ENCODE results near the gene ARNT2.

ARNT2 gene

GRCh38 chr15:80375968-80376891 lies 28.0 kb upstream of the ARNT2 start:
- H3K9me3 ChIP-seq = no peaks in the 10 kb centered on the region
- TF ChIP-seq CTCF (IDR thresholded peaks at IDR 0.05; ENCODE audit: low read depth, low read length) = no peak
- no peaks in the 10 kb centered on the region for H3K4me1 ChIP-seq
- H3K36me3 ChIP-seq = no peaks in the 10 kb centered on the region
- DNase-seq = no peak
- no peaks in the 10 kb centered on the region; the same call in 1 of the 2 replicates for H3K27me3 ChIP-seq
- no peak overlapping the region for H3K4me3 ChIP-seq (ENCODE audit: low read depth, low read length)

GRCh38 chr15:80379693-80380092 lies 24.5 kb upstream of the ARNT2 start:
- Histone ChIP-seq H3K4me1 (no peaks in the 10 kb centered on the region), H3K4me3 (ENCODE audit: low read depth, low read length) (no peak overlapping the region), H3K9me3 (no peaks in the 10 kb centered on the region), H3K27me3 (no peaks in the 10 kb centered on the region; the same call in 1 of the 2 replicates), H3K36me3 (no peaks in the 10 kb centered on the region)
- DNase-seq = no peak
- TF ChIP-seq CTCF (IDR thresholded peaks at IDR 0.05; ENCODE audit: low read depth, low read length) = no peak

- no peak for TF ChIP-seq CTCF (IDR thresholded peaks at IDR 0.05; ENCODE audit: low read depth, low read length)
- DNase-seq = no peak
- no peaks in the 10 kb centered on the region for H3K4me1 ChIP-seq
- no peaks in the 10 kb centered on the region; the same call in 1 of the 2 replicates for H3K27me3 ChIP-seq
- H3K36me3 ChIP-seq = no peaks in the 10 kb centered on the region
- no peaks in the 10 kb centered on the region for H3K9me3 ChIP-seq
- no peak overlapping the region for H3K4me3 ChIP-seq (ENCODE audit: low read depth, low read length)
These were observed 24.0 kb upstream of the ARNT2 start for GRCh38 chr15:80380154-80380553.

- no peaks in the 10 kb centered on the region; the same call in 1 of the 2 replicates for H3K27me3 ChIP-seq
- no peaks in the 10 kb centered on the region for H3K9me3 ChIP-seq
- no peaks in the 10 kb centered on the region for H3K36me3 ChIP-seq
- no peak for TF ChIP-seq CTCF (IDR thresholded peaks at IDR 0.05; ENCODE audit: low read depth, low read length)
- H3K4me1 ChIP-seq = no peaks in the 10 kb centered on the region
- no peak overlapping the region for H3K4me3 ChIP-seq (ENCODE audit: low read depth, low read length)
- no peak for DNase-seq
These were observed 21.9 kb upstream of the ARNT2 start for GRCh38 chr15:80382285-80382684.

- no peak for TF ChIP-seq CTCF (IDR thresholded peaks at IDR 0.05; ENCODE audit: low read depth, low read length)
- Histone ChIP-seq H3K4me3 (ENCODE audit: low read depth, low read length) (no peak overlapping the region), H3K4me1 (no peaks in the 10 kb centered on the region), H3K27me3 (no peaks in the 10 kb centered on the region), H3K36me3 (no peaks in the 10 kb centered on the region), H3K9me3 (no peaks in the 10 kb centered on the region)
- DNase-seq = no peak
These were observed 19.8 kb upstream of the ARNT2 start for GRCh38 chr15:80384432-80384831.

GRCh38 chr15:80386151-80386550 lies 18.0 kb upstream of the ARNT2 start:
- Histone ChIP-seq H3K4me1 (no peaks in the 10 kb centered on the region), H3K27me3 (no peaks in the 10 kb centered on the region), H3K4me3 (ENCODE audit: low read depth, low read length) (no peak overlapping the region), H3K9me3 (no peaks in the 10 kb centered on the region), H3K36me3 (no peaks in the 10 kb centered on the region)
- TF ChIP-seq CTCF (IDR thresholded peaks at IDR 0.05; ENCODE audit: low read depth, low read length) = no peak
- no peak for DNase-seq
